Esophagus muscularis mucosa (tissue), 4 donors: ENCODE measurements around the gene CMTM4. TPM values are rescaled to one million over a fixed set of nuclear protein-coding genes. Genes with fewer than 3 reads are reported as not detected.

ENCODE experiments used
- DNase-seq: peaks from one replicate; pipeline ENCODE4 v3.0.0-alpha.2; 2017; ENCODE audit errors: extremely low spot score
- H3K27ac ChIP-seq, 4 donors: fragments of 200-600 bp; sonication (generic); replicated peaks in 1 of 4; 1 replicate in 3 of 4; 2 replicates in 1 of 4; pipeline ENCODE4 v1.5.1; 2016 to 2019; ENCODE audit warnings: mild to moderate bottlenecking in 1 of 4
- H3K27me3 ChIP-seq, 4 donors: fragments of 200-600 bp; sonication (generic); one replicate each; pipeline versions ENCODE4 v1.5.1 to v1.6.0; 2016 to 2019
- H3K36me3 ChIP-seq, 4 donors: fragments of 200-600 bp; sonication (generic); one replicate each; pipeline ENCODE4 v1.5.1; 2016 to 2019
- H3K4me1 ChIP-seq, 4 donors: fragments of 200-600 bp; sonication (generic); one replicate each; pipeline ENCODE4 v1.5.1; 2016 to 2019
- H3K4me3 ChIP-seq, 4 donors: fragments of 200-600 bp; sonication (generic); 1 replicate in 2 of 4; 2 replicates in 2 of 4; pipeline ENCODE4 v1.5.1; 2016 to 2019; ENCODE audit warnings: mild to moderate bottlenecking in 4 of 4, moderate library complexity in 1 of 4
- H3K9me3 ChIP-seq, 4 donors: fragments of 200-600 bp; sonication (generic); 1 replicate in 3 of 4; 2 replicates in 1 of 4; pipeline ENCODE4 v1.5.1; 2016 to 2019
- CTCF ChIP-seq, 3 experiments: fragments of 200-600 bp in 2 of 3; fragments of 450-650 bp in 1 of 3; sonication (generic) in 2 of 3; IDR thresholded peaks; one replicate each; pipeline ENCODE4 v1.5.1; 2017 to 2019; ENCODE audit warnings: antibody characterized with exemption in 3 of 3, mild to moderate bottlenecking in 2 of 3, moderate library complexity in 1 of 3
- EP300 ChIP-seq: sonication (generic); formaldehyde crosslinking; IDR thresholded peaks from one replicate; pipeline ENCODE4 v1.6.1; 2017; ENCODE audit warnings: antibody characterized with exemption
- POLR2A ChIP-seq: fragments of 450-650 bp; IDR thresholded peaks from one replicate; pipeline ENCODE4 v1.6.1; 2017; ENCODE audit warnings: antibody characterized with exemption, moderate library complexity, mild to moderate bottlenecking, low read depth
- POLR2AphosphoS5 ChIP-seq, 2 donors: sonication (generic); formaldehyde crosslinking; IDR thresholded peaks; one replicate each; pipeline ENCODE4 v1.6.1; 2017; ENCODE audit warnings: antibody characterized with exemption in 2 of 2
- WGBS: methylation state at CpG from one replicate; pipeline ENCODE4 v1.1.5; 2018; 5-methylcytosine and 5-hydroxymethylcytosine counted together
- intact Hi-C: fragments of 100-400 bp; cut with DNase I; formaldehyde crosslinking; loops from one replicate; pipeline ENCODE4 v1.15.1; 2023
- total RNA-seq, 4 donors: library from RNA; depleted of rRNA; stranded (reverse); fragments of >200 nt; gene quantifications; one replicate each; pipeline versions ENCODE4 v1.1.0 to v1.2.1, GENCODE V29; 2016

The CMTM4 gene
- 10 to 100 TPM in 3 of 4 donors, 1 to 10 TPM in 1; 9.8 to 19.8 (median 15.0) TPM for total RNA-seq

GRCh38 chr16:66696669-66697630, at the start of gene CMTM4:
Gene CMTM4 (minus strand): TSS chr16:66696743. CDS start chr16:66696525, 218 bp downstream.
- DNase-seq = no peak
- intact Hi-C loops = loop anchor here (5.0 kb wide), 1 partner anchor 55 kb away; the partner anchor contains the start of gene DYNC1LI2
- WGBS = 12% methylated on average over 30 of the region's 84 CpGs
- Histone ChIP-seq H3K36me3 (no peaks in the 10 kb centered on the region), H3K27ac (peak within 1 kb of the TSS; percentile 76 to 83 (median 82)), H3K9me3 (no peaks in the 10 kb centered on the region), H3K4me3 (peak within 1 kb of the TSS; percentile 67 to 93 (median 78)), H3K27me3 (no peaks in the 10 kb centered on the region), H3K4me1 (peaks cover 17 to 30% (median 24%) of the 10 kb centered on the region in 4 donors)
- TF ChIP-seq POLR2AphosphoS5 (IDR thresholded peaks at IDR 0.05) (peak; percentile 57 to 71), POLR2A (no peak), EP300 (no peak), CTCF (IDR thresholded peaks at IDR 0.05) (peak; percentile 7 to 40 (median 23))

- no peak for DNase-seq
- Histone ChIP-seq H3K4me1 (peaks cover 42 to 80% (median 71%) of the 10 kb centered on the region in 4 donors), H3K27me3 (no peaks in the 10 kb centered on the region), H3K4me3 (no peak overlapping the region), H3K9me3 (no peaks in the 10 kb centered on the region), H3K36me3 (peaks cover 15 to 74% (median 55%) of the 10 kb centered on the region in 4 donors), H3K27ac (peak overlapping the region in 3 of 4 donors; percentile 11 to 63 (median 39))
- intact Hi-C loops = no loop called here
- 57% methylated on average over 3 of the region's 3 CpGs for WGBS
- no peak for TF ChIP-seq EP300
- no peak for TF ChIP-seq CTCF (IDR thresholded peaks at IDR 0.05)
- no peak for TF ChIP-seq POLR2A
- TF ChIP-seq POLR2AphosphoS5 (IDR thresholded peaks at IDR 0.05) = no peak
These were observed 49.5 kb upstream of the CMTM4 start for GRCh38 chr16:66746048-66746447.

GRCh38 chr16:66741950-66742808, 45.6 kb upstream of the CMTM4 start:
- DNase-seq = no peak
- TF ChIP-seq EP300 = no peak
- H3K27me3 ChIP-seq = no peaks in the 10 kb centered on the region
- H3K9me3 ChIP-seq = no peaks in the 10 kb centered on the region
- H3K4me3 ChIP-seq = peak overlapping the region in 2 of 4 donors; percentile 13
- 51% methylated on average over 10 of the region's 10 CpGs for WGBS
- peaks cover 3 to 76% (median 63%) of the 10 kb centered on the region in 4 donors for H3K36me3 ChIP-seq
- H3K4me1 ChIP-seq = peaks cover 37 to 74% (median 69%) of the 10 kb centered on the region in 4 donors
- intact Hi-C loops = no loop called here
- H3K27ac ChIP-seq = peak overlapping the region; percentile 79 to 87 (median 82)

- DNase-seq = peak; percentile 96
- 10% methylated on average over 10 of the region's 10 CpGs for WGBS
- Histone ChIP-seq H3K27me3 (no peaks in the 10 kb centered on the region), H3K27ac (peak overlapping the region; percentile 79 to 87 (median 82)), H3K4me1 (peaks cover 35 to 74% (median 61%) of the 10 kb centered on the region in 4 donors), H3K36me3 (peaks cover 3 to 76% (median 65%) of the 10 kb centered on the region in 4 donors), H3K4me3 (peak overlapping the region in 2 of 4 donors; percentile 4 to 13), H3K9me3 (no peaks in the 10 kb centered on the region)
- intact Hi-C loops = no loop called here
- TF ChIP-seq CTCF (IDR thresholded peaks at IDR 0.05) = no peak
- TF ChIP-seq POLR2AphosphoS5 (IDR thresholded peaks at IDR 0.05) = peak; percentile 73
- TF ChIP-seq EP300 = no peak
- TF ChIP-seq POLR2A = no peak
These were observed 44.8 kb upstream of the CMTM4 start for GRCh38 chr16:66741169-66741900.
